Measurements from ENCODE around the gene LYPD6.
"Not testable (repeated sequence)": the region's sequence is repeated elsewhere in the genome, so short reads cannot be mapped to it uniquely, and the experiment has no call there.

Gene LYPD6

DNA sequence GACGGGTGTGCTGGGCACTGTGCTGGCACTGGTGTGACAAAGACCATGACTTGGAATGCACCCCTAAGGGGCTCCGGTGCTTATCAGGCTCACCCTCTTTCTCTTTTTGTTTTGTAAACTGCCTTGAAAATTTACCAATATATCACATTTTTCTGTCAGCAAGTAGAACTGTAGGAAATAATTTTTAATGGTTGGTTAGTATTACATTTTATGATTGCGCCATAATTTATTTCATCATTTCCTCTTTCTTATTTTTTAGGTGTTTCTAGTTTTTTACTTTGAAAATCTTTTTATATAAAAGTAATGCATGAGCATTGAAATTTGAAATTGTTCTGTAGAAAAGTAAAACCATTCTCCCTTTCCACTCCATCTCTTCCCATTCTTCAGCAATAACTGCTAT lies 156.3 kb downstream of the LYPD6 start:
- Histone ChIP-seq H3K9ac (ENCODE audit: low read depth, low read length) (no peak overlapping the region), H3K36me3 (ENCODE audit: insufficient read depth, low read length) (no peaks in the 10 kb centered on the region), H3K27me3 (ENCODE audit: insufficient read depth, low read length) (no peaks in the 10 kb centered on the region), H3K9me3 (ENCODE audit: insufficient read depth, low read depth, low read length) (no peaks in the 10 kb centered on the region), H3K4me1 (ENCODE audit: insufficient read depth, low read length) (peaks cover 17% of the 10 kb centered on the region; the same call in 1 of the 2 replicates), H3K27ac (ENCODE audit: low read depth, low read length) (no peak overlapping the region), H3K4me3 (ENCODE audit: low read length) (no peak overlapping the region)
- 95% methylated on average over 2 of the region's 3 CpGs for WGBS

DNA sequence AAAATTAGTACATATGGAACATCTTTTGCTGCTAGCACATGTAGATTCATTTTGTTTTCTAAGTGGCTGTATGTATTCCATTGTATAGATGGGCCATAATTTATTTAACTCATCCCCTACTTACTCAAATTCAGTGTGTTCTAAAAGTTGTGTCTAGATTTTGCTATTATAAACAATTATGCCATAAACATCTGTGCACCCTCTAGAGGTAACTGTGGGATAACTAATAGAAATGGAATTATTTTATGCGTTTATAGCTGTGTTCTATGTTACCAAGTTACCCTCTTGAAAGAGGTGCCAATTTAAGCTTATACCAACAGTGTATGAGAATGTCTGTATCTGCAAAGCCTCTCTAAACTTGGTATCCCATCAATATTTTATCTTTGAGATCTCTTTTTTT lies 156.8 kb downstream of the LYPD6 start:
- no peak overlapping the region for H3K9ac ChIP-seq (ENCODE audit: low read depth, low read length)
- no peaks in the 10 kb centered on the region for H3K36me3 ChIP-seq (ENCODE audit: insufficient read depth, low read length)
- no peak overlapping the region for H3K27ac ChIP-seq (ENCODE audit: low read depth, low read length)
- H3K9me3 ChIP-seq (ENCODE audit: insufficient read depth, low read depth, low read length): no peaks in the 10 kb centered on the region
- 90% methylated on average over 1 of the region's 1 CpG for WGBS
- no peaks in the 10 kb centered on the region for H3K27me3 ChIP-seq (ENCODE audit: insufficient read depth, low read length)
- H3K4me1 ChIP-seq (ENCODE audit: insufficient read depth, low read length): peaks cover 17% of the 10 kb centered on the region; the same call in 1 of the 2 replicates
- no peak overlapping the region for H3K4me3 ChIP-seq (ENCODE audit: low read length)

- WGBS: 65% methylated on average over 6 of the region's 10 CpGs
- no peaks in the 10 kb centered on the region for H3K9me3 ChIP-seq (ENCODE audit: insufficient read depth, low read depth, low read length)
- peaks cover 11% of the 10 kb centered on the region; the same call in 1 of the 2 replicates for H3K4me1 ChIP-seq (ENCODE audit: insufficient read depth, low read length)
- no peaks in the 10 kb centered on the region for H3K36me3 ChIP-seq (ENCODE audit: insufficient read depth, low read length)
- no peak overlapping the region for H3K27ac ChIP-seq (ENCODE audit: low read depth, low read length)
- no peak overlapping the region for H3K9ac ChIP-seq (ENCODE audit: low read depth, low read length)
- no peak overlapping the region for H3K4me3 ChIP-seq (ENCODE audit: low read length)
- H3K27me3 ChIP-seq (ENCODE audit: insufficient read depth, low read length): no peaks in the 10 kb centered on the region
Observed at GRCh38 chr2:149488706-149489440, 158.5 kb downstream of the LYPD6 start.

- Histone ChIP-seq H3K9me3 (ENCODE audit: insufficient read depth, low read depth, low read length) (no peaks in the 10 kb centered on the region), H3K27ac (ENCODE audit: low read depth, low read length) (no peak overlapping the region), H3K4me3 (ENCODE audit: low read length) (no peak overlapping the region), H3K4me1 (ENCODE audit: insufficient read depth, low read length) (peaks cover 11% of the 10 kb centered on the region; the same call in 1 of the 2 replicates), H3K9ac (ENCODE audit: low read depth, low read length) (no peak overlapping the region), H3K36me3 (ENCODE audit: insufficient read depth, low read length) (no peaks in the 10 kb centered on the region), H3K27me3 (ENCODE audit: insufficient read depth, low read length) (no peaks in the 10 kb centered on the region)
- WGBS: 77% methylated on average over 11 of the region's 11 CpGs
Observed at GRCh38 chr2:149489452-149489851, 159.1 kb downstream of the LYPD6 start.

DNA sequence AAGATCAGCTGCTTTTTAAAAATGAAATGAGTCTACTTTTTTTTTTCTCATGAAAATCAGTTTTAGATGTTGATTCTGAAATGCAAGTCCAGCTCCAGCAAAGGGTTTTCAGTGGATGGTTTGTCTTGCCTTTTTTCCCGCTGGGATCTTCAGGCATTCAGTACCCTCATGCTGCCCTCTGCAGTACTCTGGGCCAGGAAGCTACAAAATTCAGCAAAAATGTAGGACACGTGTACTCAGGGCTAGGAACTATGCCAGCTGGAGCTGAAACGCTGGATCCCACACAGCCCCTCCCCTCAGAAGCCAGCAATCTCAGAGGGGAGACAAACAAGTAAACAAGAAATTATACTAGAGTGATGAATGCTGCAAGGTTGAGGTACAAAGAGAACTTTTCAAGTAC lies 159.9 kb downstream of the LYPD6 start:
- H3K9ac ChIP-seq (ENCODE audit: low read depth, low read length): no peak overlapping the region
- H3K9me3 ChIP-seq (ENCODE audit: insufficient read depth, low read depth, low read length): no peaks in the 10 kb centered on the region
- H3K27me3 ChIP-seq (ENCODE audit: insufficient read depth, low read length): no peaks in the 10 kb centered on the region
- peaks cover 11% of the 10 kb centered on the region; the same call in 1 of the 2 replicates for H3K4me1 ChIP-seq (ENCODE audit: insufficient read depth, low read length)
- H3K27ac ChIP-seq (ENCODE audit: low read depth, low read length): no peak overlapping the region
- no peak overlapping the region for H3K4me3 ChIP-seq (ENCODE audit: low read length)
- WGBS: 75% methylated on average over 3 of the region's 3 CpGs
- H3K36me3 ChIP-seq (ENCODE audit: insufficient read depth, low read length): no peaks in the 10 kb centered on the region

DNA sequence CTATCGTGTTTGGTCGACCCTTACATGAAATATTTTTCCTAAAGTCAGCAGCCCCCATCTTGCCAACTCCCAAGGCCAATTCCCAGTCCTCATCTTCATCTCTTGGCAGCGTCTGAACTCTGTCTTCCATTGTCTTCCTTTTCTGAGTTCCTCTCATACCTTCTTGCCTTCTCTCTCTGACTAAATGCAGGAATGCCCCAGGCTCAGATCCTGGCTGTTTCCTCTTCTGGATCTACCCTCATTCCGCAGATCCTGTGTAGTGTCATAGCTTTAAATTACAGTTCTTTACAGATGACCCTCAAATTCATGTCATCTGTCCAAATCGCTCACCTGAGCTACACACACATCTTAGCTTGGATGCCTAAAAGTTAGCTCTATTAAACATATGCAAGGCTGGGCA lies 162.5 kb downstream of the LYPD6 start:
- H3K4me3 ChIP-seq (ENCODE audit: low read length): no peak overlapping the region
- no peaks in the 10 kb centered on the region for H3K36me3 ChIP-seq (ENCODE audit: insufficient read depth, low read length)
- no peaks in the 10 kb centered on the region for H3K27me3 ChIP-seq (ENCODE audit: insufficient read depth, low read length)
- 84% methylated on average over 5 of the region's 5 CpGs for WGBS
- peaks cover 11% of the 10 kb centered on the region; the same call in 1 of the 2 replicates for H3K4me1 ChIP-seq (ENCODE audit: insufficient read depth, low read length)
- no peak overlapping the region for H3K27ac ChIP-seq (ENCODE audit: low read depth, low read length)
- H3K9ac ChIP-seq (ENCODE audit: low read depth, low read length): no peak overlapping the region
- H3K9me3 ChIP-seq (ENCODE audit: insufficient read depth, low read depth, low read length): no peaks in the 10 kb centered on the region

DNA sequence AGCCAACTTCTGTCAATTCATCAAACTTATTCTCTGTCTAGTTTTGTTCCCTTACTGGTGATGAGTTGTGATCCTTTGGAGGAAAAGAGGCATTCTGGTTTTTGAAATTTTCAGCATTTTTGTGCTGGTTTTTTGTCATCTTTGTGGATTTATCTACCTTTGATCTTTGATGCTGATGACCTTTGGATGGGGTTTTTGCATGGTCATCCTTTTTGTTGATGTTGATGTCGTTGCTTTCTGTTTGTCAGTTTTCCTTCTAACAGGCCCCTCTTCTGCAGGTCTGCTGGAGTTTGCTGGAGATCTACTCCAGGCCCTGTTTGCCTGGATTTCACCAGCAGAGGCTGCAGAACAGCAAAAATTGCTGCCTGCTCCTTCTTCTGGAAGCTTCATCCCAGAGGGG lies 168.8 kb downstream of the LYPD6 start:
- H3K9ac ChIP-seq (ENCODE audit: low read depth, low read length); H3K4me1 ChIP-seq (ENCODE audit: insufficient read depth, low read length); H3K9me3 ChIP-seq (ENCODE audit: insufficient read depth, low read depth, low read length); H3K27me3 ChIP-seq (ENCODE audit: insufficient read depth, low read length); H3K27ac ChIP-seq (ENCODE audit: low read depth, low read length); H3K4me3 ChIP-seq (ENCODE audit: low read length); H3K36me3 ChIP-seq (ENCODE audit: insufficient read depth, low read length): not testable (repeated sequence)
- WGBS: 100% methylated on average over 1 of the region's 1 CpG

- not testable (repeated sequence) for H3K9ac ChIP-seq (ENCODE audit: low read depth, low read length); H3K4me1 ChIP-seq (ENCODE audit: insufficient read depth, low read length); H3K27me3 ChIP-seq (ENCODE audit: insufficient read depth, low read length); H3K9me3 ChIP-seq (ENCODE audit: insufficient read depth, low read depth, low read length); H3K27ac ChIP-seq (ENCODE audit: low read depth, low read length); H3K36me3 ChIP-seq (ENCODE audit: insufficient read depth, low read length); H3K4me3 ChIP-seq (ENCODE audit: low read length)
- 58% methylated on average over 8 of the region's 8 CpGs for WGBS
Observed at GRCh38 chr2:149506808-149507207, 176.4 kb downstream of the LYPD6 start.

DNA sequence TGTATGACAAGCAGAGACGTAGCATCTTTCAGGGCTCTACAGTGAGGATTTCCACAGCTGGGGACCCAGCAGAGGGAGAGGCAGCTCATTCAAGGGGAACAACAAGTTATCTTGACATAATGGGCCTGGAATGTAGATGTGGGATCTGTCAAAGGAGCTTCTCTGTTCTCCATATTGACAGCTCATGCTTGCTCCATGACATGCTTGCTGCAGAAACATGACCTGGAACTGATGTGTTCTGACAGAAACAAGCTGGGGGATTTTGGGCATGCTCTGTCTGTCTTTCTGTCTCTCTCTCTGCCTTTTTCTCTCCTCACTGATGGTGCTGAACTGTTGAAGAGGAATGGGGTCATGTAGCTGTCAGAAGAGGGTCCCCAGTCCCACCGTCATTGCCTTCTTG lies 177.6 kb downstream of the LYPD6 start:
- no peaks in the 10 kb centered on the region for H3K27me3 ChIP-seq (ENCODE audit: insufficient read depth, low read length)
- no peak overlapping the region for H3K9ac ChIP-seq (ENCODE audit: low read depth, low read length)
- H3K4me3 ChIP-seq (ENCODE audit: low read length): no peak overlapping the region
- H3K9me3 ChIP-seq (ENCODE audit: insufficient read depth, low read depth, low read length): no peaks in the 10 kb centered on the region
- 95% methylated on average over 2 of the region's 2 CpGs for WGBS
- H3K27ac ChIP-seq (ENCODE audit: low read depth, low read length): no peak overlapping the region
- no peaks in the 10 kb centered on the region for H3K36me3 ChIP-seq (ENCODE audit: insufficient read depth, low read length)
- H3K4me1 ChIP-seq (ENCODE audit: insufficient read depth, low read length): no peaks in the 10 kb centered on the region

- Histone ChIP-seq H3K4me3 (ENCODE audit: low read length) (no peak overlapping the region), H3K27ac (ENCODE audit: low read depth, low read length) (no peak overlapping the region), H3K9me3 (ENCODE audit: insufficient read depth, low read depth, low read length) (no peaks in the 10 kb centered on the region), H3K27me3 (ENCODE audit: insufficient read depth, low read length) (no peaks in the 10 kb centered on the region), H3K4me1 (ENCODE audit: insufficient read depth, low read length) (no peaks in the 10 kb centered on the region), H3K36me3 (ENCODE audit: insufficient read depth, low read length) (no peaks in the 10 kb centered on the region), H3K9ac (ENCODE audit: low read depth, low read length) (no peak overlapping the region)
- WGBS: 80% methylated on average over 1 of the region's 1 CpG
Observed at GRCh38 chr2:149513461-149513860, 183.1 kb downstream of the LYPD6 start.
